ENCODE measurements around the gene DIAPH3.

The DIAPH3 gene

GRCh38 chr13:59863621-59864020 lies 300.1 kb downstream of the DIAPH3 start:
- DNase-seq: no peak

GRCh38 chr13:59861676-59862075 lies 302.1 kb downstream of the DIAPH3 start:
- DNase-seq: no peak

DNA sequence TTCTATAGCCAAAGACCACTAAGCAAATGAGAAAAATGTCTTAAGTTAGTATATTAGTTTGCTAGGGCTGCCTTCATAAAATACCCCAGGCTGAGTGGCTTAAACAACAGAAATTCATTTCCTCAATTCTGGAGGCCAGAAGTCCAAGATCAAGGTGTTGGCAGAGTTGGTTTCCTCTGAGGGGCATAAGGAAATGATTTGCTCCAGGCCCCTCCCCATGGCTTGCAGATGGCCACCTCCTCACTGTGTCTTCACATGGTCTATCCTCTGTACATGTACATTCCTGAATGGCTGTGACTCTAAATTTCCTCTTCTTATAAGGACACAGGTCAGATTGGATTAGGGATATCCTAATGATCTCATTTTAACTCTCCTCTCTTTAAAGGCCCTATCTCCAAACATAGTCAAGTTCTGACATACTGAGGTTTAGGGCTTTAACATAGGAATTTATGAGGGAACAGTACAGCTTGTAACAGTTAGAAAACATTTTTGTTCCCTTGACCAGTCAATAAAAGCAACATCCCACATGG lies 307.4 kb downstream of the DIAPH3 start:
- DNase-seq: no peak

DNA sequence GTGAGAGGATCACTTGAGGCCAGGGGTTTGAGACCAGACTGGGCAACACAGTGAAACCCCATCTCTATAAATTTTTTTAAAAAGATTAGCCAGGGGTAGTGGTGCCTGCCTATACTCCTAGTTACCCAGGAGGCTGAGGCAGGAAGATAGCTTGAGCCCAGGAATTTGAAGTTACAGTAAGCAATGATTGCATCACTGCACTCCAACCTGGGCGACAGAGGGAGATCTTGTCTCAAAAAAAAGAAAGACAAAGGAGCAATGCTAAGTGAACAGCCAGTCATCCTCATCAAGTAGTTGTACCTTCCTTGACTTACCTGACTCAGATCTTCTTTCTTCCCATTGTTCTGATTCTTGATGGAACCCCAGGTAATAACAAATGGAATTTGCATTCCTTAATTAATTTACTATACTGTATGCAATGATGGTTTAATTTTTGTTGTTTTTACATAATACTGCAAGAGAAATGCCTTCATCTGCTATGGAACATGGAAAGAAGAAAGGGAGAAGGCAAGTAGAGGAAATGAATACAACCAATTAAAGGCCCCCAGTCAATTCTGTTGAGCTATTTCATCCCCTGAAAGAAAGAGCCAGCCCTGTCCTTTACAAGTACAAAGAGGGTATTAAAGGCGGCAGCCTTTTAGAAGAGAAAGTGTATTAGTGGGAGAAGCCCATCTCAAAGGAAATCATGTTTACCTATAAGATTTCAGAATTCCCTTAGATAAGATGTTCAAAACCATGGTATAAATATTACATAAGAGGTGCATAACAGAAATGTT lies 316.7 kb downstream of the DIAPH3 start:
- no peak for DNase-seq

DNA sequence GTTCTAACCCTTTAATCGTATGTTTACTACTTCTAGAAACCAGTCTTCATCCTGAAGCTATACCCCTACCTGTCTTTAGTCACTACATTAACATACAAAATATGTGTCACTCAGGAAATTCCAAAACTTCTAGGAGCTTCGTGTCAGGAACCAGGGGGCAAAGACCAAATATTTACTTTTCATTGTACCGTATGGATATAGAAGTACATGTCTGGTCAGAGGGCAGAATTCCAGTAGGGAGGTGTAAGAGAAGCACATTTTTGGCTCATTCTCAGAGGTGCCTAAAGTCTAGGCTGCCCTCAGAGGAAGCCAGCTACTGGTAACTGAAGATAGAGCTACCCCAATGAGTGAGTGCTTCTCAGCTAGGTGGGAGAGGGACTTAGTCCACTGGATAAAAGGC lies 320.7 kb downstream of the DIAPH3 start:
- DNase-seq: no peak

GRCh38 chr13:59842507-59842906 lies 321.2 kb downstream of the DIAPH3 start:
- no peak for DNase-seq

- DNase-seq: no peak
These were observed 324.5 kb downstream of the DIAPH3 start for GRCh38 chr13:59839186-59839585.

- no peak for DNase-seq
These were observed 326.6 kb downstream of the DIAPH3 start for GRCh38 chr13:59837101-59837500.

DNA sequence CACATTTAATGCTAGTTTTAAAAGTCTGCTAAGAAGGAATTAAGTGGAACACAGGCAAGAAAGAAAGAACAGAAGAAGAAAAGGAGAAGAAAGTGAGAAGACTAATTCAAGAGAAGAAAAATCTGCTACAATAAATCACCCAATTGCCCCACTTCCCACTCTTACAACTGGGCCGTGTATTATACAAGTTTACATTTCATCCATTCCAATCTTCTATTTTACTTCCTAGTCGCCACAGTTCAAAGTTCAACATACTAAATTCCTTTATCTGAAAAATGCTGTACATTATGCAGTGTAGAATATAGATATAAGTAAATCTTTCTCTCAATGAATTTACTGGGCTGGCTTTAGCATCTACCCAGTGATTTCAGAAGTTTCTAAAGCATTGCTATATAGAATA lies 328.2 kb downstream of the DIAPH3 start:
- no peak for DNase-seq

- no peak for DNase-seq
These were observed 328.9 kb downstream of the DIAPH3 start for GRCh38 chr13:59834801-59835200.

DNA sequence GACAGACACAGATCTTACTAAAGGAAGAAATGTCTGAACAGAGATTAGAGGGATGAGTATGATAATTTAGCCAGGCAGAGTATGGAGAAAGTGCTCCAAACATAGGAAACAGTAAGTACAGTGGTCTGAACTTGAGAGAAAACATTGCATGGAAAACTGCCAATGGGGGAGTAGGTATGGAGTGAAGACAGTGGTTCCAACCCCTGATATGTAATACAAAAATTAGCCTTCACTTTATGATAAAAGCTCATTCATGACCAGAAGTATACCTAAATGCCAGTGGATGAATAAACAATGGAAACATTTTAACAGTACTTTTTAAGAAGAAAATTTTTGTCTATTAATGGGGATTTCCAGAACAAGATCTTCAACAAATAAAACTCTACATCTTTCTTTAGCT lies 334.0 kb downstream of the DIAPH3 start:
- no peak for DNase-seq

- no peak for DNase-seq
These were observed 340.2 kb downstream of the DIAPH3 start for GRCh38 chr13:59823486-59823885.

- no peak for DNase-seq
These were observed 354.2 kb downstream of the DIAPH3 start for GRCh38 chr13:59809564-59809963.

GRCh38 chr13:59806801-59807200 lies 356.9 kb downstream of the DIAPH3 start:
- DNase-seq: no peak

DNA sequence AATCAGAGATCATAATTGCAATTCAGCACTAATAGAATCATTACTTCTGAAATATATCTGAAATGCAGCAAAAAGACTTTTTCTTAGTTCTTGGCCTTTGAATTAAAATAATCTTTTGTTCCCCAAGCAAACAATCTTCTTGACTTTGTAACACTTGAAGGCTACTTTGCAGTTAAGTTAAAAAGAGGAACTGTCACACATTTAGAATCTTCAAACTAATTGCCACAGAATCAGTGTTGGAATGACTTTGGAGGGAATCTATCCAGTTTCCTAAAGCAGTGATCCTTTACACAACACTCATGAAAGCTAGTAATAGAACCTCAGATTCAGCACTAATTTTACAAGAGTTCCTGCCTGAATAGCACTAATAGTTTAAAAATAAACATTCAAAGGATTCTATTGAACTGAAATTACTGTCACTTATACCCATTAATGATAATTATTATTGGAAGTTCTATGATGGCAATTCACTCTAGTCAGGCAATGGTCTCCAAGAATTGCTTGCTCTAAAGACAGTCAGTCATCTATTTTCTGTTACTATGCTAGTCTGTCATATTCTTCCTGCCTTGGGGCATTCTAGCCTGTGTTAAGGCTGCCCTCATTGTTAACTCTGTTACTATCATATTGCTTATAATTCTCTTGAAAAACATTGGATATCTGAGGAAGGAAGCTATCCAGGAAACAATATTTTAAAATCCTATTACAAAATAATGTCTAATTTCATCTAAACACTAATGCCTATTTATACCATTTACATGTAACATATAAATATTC lies 362.4 kb downstream of the DIAPH3 start:
- DNase-seq: no peak

GRCh38 chr13:59793107-59793506 lies 370.6 kb downstream of the DIAPH3 start:
- DNase-seq: no peak

DNA sequence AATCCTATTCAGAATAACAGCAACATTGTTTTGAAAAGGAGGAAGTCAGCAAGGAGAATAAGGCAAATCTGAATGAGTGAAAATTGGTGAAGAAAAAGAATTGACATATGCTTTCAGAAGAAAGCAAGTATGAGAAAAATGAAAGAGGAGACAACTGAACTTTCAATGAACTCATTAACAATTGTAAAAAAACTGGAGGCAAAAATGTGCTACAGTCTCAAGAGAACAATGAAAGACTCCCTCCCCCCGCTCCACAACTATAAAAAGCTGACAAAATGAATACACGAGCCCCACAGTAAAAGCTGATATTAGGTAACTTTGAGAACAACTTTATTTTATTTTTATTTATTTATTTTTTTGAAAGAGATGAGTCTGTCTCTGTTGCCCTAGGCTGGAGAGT lies 373.1 kb downstream of the DIAPH3 start:
- DNase-seq: no peak

- DNase-seq: no peak
These were observed 374.2 kb downstream of the DIAPH3 start for GRCh38 chr13:59789558-59789957.

GRCh38 chr13:59787679-59788078 lies 376.0 kb downstream of the DIAPH3 start:
- DNase-seq: no peak

DNA sequence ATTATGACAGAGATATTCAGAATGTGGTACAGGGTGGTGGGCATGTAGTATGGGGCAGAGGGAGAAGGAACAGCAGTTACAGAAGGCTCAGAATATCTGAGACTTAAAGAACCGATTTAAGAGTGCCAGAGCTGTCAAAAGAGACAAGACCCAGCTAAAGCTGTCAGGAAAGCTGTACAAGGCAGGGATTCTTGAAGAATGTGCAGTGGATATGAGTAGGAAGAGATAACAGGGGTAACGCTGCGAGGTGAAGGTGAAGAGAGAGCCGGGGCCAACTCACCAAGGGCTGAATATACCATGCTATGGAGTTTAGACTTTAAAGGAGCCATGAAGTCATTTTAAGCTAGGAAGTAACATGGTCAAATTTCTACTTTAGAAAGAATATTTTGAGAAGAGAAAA lies 381.0 kb downstream of the DIAPH3 start:
- DNase-seq: no peak

- DNase-seq: no peak
These were observed 383.7 kb downstream of the DIAPH3 start for GRCh38 chr13:59780058-59780457.

DNA sequence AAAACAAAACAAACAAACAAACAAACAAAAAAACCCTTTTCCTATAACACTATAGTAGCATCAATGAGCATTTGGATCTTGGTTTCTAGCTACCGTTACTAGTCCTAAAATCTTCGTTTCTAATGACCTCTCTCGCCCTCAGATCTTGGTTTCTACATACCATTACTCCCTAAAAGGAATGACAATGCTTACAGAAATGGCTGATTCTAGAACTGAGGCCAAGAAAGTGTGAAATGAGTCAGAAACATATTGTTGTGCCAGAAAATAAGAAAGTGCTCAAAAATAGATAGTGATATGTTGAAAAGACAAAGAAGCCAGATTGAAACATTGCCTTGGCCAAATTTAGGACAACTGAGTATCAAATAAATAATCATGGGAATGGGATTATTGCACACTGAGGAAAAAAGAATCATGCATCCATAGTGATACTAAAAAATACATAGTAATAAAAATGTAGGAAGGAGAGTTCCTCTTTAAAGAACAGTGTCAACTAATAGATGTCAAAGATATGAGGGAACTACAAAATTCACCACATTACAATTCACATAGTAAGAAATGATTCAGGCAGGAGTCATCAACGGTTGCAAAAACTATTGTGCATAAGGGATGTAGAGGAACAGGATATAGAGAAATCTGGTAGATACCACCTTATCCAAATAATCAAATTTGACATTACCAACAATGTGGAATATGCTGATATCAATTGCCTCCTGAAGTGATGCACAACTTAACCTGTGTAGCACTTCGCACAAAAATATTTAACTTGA lies 386.6 kb downstream of the DIAPH3 start:
- no peak for DNase-seq

DNA sequence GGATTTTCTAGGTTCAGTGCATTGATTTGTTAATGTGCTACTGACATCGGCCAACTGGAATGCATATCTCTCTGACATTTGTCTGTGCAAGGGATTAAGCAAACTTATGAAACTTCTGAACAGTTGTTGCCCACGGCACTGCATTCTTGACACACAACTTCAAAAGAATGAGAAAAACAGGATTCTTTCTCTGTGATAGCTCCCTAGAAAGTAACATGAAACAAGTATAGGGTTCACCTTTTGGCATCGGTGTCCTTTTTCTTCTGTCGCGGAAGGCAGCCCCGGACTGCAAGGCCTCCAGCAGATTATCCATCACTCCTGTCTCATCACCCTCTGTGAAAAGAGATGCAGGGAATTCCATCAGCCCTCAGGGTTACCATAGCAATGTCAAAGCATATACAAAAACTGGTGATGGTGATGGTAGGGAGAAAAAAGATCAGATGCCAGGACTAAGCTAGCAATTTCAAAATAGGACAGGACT lies 389.2 kb downstream of the DIAPH3 start:
- peak; percentile 32 for DNase-seq

Measured in left hindlimb (tissue), 1 donor.